Measurements from ENCODE around the gene PKIB. TPM values are rescaled to one million over a fixed set of nuclear protein-coding genes. Genes with fewer than 3 reads are reported as not detected.
A peak's percentile ranks its signal among the peaks of the same experiment; 100 is the strongest.

PKIB gene, protein sequence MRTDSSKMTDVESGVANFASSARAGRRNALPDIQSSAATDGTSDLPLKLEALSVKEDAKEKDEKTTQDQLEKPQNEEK
- 2.0 and 2.7 TPM in 2 replicates for total RNA-seq (2013; cell fraction: nucleolus; rRNA removed)
- total RNA-seq (2014; rRNA removed) (0.51 and 1.1 TPM in 2 replicates), total RNA-seq (2014; rRNA removed; fragmentation: Illumina TruSeq; extraction: Trizol) (0.88 and 0.94 TPM in 2 replicates), total RNA-seq (2021) (0.19 and 0.74 TPM in 2 replicates), polyA plus RNA-seq (2011; rRNA removed) (1.6 and 1.8 TPM in 2 replicates), polyA plus RNA-seq (2014; fragmentation: Illumina TruSeq; extraction: Trizol) (0.87 TPM in 1 of 2 replicates, not detected in the other), polyA plus RNA-seq (2014; fragmentation: Nextera tagmentation; extraction: Ambion mirVana) (1 to 10 TPM in 1 of 2 experiments, under 1 TPM in 1; 0.97 to 1.8 TPM), polyA plus RNA-seq (2014; rRNA removed) (0.20 and 0.49 TPM in 2 replicates), polyA plus RNA-seq (2016; fragmentation: Nextera tagmentation; extraction: Ambion mirVana) (under 1 TPM; 0.82 to 0.87 TPM), polyA minus RNA-seq (2011; rRNA and poly(A)+ RNA removed) (0.62 TPM in 1 of 2 replicates, not detected in the other), Bru-seq, nascent RNA (percentile 35 among the genes with signal in this experiment), BruChase-seq, experiment 1, labeled RNA remaining after a 6-hour chase (percentile 24 among the genes with signal in this experiment), BruChase-seq, experiment 2, labeled RNA remaining after a 2-hour chase (percentile 32 among the genes with signal in this experiment)
- 0.49 TPM for polyA plus RNA-seq (2011; ENCODE audit: low read depth)
- 0.42 and 0.49 TPM in 2 replicates for polyA plus RNA-seq (2011; cell fraction: cytosol; rRNA removed)
- polyA plus RNA-seq (2011; cell fraction: nucleus; rRNA removed) = 0.70 and 1.1 TPM in 2 replicates
- polyA plus RNA-seq (2012) = 1.00 and 1.3 TPM in 2 replicates
- polyA minus RNA-seq (2011; cell fraction: cytosol; rRNA and poly(A)+ RNA removed) = not detected in 2 replicates
- 1.2 and 2.2 TPM in 2 replicates for polyA minus RNA-seq (2011; cell fraction: nucleus; rRNA and poly(A)+ RNA removed)
- long read RNA-seq, experiment 1, partial matches to known transcripts = 0 of 2 reads
- long read RNA-seq, experiment 1, other reads (novel, unspliced or antisense) = 2 of 2 reads
- long read RNA-seq, experiment 2, partial matches to known transcripts = 0 of 6 reads
- long read RNA-seq, experiment 2, other reads (novel, unspliced or antisense) = 5 of 6 reads

GRCh38 chr6:122609881-122610689, at the start of gene PKIB:
Gene PKIB, plus strand, starts transcription at chr6:122610405. Its CDS starts 107,390 bp downstream, at chr6:122717795.
- Histone ChIP-seq H3K9ac (ENCODE audit: control insufficient read depth, insufficient read depth, low read length) (no peak within 1 kb of the TSS), H3K36me3 (ENCODE audit: control insufficient read depth in 2 of 2, insufficient read depth in 2 of 2, low read length in 1 of 2) (no peaks in the 10 kb centered on the region), H3K9me3 (replicated peaks; ENCODE audit: control insufficient read depth, insufficient read depth, low read length) (no peaks in the 10 kb centered on the region), H3K4me1 (ENCODE audit: control insufficient read depth, insufficient read depth, low read length) (peaks cover 5% of the 10 kb centered on the region), H3K27ac (ENCODE audit: control insufficient read depth, insufficient read depth) (no peak within 1 kb of the TSS), H3K79me2 (ENCODE audit: control insufficient read depth, insufficient read depth, low read length) (no peaks in the 10 kb centered on the region), H4K20me1 (ENCODE audit: control insufficient read depth, insufficient read depth) (no peaks in the 10 kb centered on the region), H3K4me3 (peak within 1 kb of the TSS; percentile 50), H3K4me2 (ENCODE audit: control insufficient read depth, insufficient read depth) (peak within 1 kb of the TSS; percentile 91), H3K27me3 (replicated peaks in 1 of 2; ENCODE audit: control insufficient read depth in 2 of 2, insufficient read depth in 2 of 2, low read length in 1 of 2) (peaks cover 8 to 17% of the 10 kb centered on the region in 2 experiments), H2AFZ (ENCODE audit: control insufficient read depth, low read depth, low read length) (peak within 1 kb of the TSS; percentile 37)
- BruUV-seq (replicated peaks) = no TSS peak
- 2% methylated on average over 63 of the region's 66 CpGs for WGBS (ENCODE audit: insufficient coverage, insufficient replicate concordance, low lambda C conversion rate, missing lambda C conversion rate)
- ChIA-PET POLR2A (interaction anchor here (0.7 to 0.9 kb wide), 4 partner anchors 99 to 119 kb away, joined by 3 read pairs; no protein-coding TSS in a partner anchor), RAD21 (ENCODE audit: unreplicated experiment) (interaction anchor here (0.7 to 4.2 kb wide), 16 partner anchors 10 to 229 kb away, joined by 3 to 53 read pairs (median 4); no protein-coding TSS in a partner anchor), SMC1A (ENCODE audit: uncharacterized antibody, unreplicated experiment) (interaction anchor here (0.7 to 5.9 kb wide), 8 partner anchors 9 to 139 kb away, joined by 3 to 61 read pairs (median 5); partner anchors contain the start of gene SERINC1), CTCF (interaction anchor here (0.7 to 2.9 kb wide), 13 partner anchors 9 to 229 kb away, joined by 3 to 46 read pairs (median 4); no protein-coding TSS in a partner anchor)
- no peak for FAIRE-seq
- in situ Hi-C loops (cut with MboI) = no loop called here
- DNase-seq (ENCODE audit: low read depth, low spot score) = no peak
- TF ChIP-seq, protein P1, sequence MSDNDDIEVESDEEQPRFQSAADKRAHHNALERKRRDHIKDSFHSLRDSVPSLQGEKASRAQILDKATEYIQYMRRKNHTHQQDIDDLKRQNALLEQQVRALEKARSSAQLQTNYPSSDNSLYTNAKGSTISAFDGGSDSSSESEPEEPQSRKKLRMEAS (IDR thresholded peaks at IDR 0.05; ENCODE audit: low read depth, low read length) = no peak
- TF ChIP-seq E2F4 (IDR thresholded peaks at IDR 0.05; ENCODE audit: low read depth, low read length) (no peak), BHLHE40 (IDR thresholded peaks at IDR 0.05; ENCODE audit: borderline replicate concordance in 1 of 2, low read depth in 2 of 2, low read length in 1 of 2) (peak; percentile 25 to 91; a peak in 3 of 4 replicates), IKZF2 (IDR thresholded peaks at IDR 0.05) (peak in 1 of 2 experiments; percentile 15; a peak in 1 of 4 replicates), IKZF1 (conservative IDR thresholded peaks at IDR 0.05) (peak; percentile 49), ESRRA (IDR thresholded peaks at IDR 0.05; ENCODE audit: low read length) (no peak), GATAD2B (conservative IDR thresholded peaks at IDR 0.05; ENCODE audit: low read depth) (peak; percentile 61; the same call in 1 of the 2 replicates)
- TF ChIP-seq, protein P2, sequence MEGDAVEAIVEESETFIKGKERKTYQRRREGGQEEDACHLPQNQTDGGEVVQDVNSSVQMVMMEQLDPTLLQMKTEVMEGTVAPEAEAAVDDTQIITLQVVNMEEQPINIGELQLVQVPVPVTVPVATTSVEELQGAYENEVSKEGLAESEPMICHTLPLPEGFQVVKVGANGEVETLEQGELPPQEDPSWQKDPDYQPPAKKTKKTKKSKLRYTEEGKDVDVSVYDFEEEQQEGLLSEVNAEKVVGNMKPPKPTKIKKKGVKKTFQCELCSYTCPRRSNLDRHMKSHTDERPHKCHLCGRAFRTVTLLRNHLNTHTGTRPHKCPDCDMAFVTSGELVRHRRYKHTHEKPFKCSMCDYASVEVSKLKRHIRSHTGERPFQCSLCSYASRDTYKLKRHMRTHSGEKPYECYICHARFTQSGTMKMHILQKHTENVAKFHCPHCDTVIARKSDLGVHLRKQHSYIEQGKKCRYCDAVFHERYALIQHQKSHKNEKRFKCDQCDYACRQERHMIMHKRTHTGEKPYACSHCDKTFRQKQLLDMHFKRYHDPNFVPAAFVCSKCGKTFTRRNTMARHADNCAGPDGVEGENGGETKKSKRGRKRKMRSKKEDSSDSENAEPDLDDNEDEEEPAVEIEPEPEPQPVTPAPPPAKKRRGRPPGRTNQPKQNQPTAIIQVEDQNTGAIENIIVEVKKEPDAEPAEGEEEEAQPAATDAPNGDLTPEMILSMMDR (IDR thresholded peaks at IDR 0.05 in 2 of 3, conservative IDR thresholded peaks at IDR 0.05 in 1 of 3; ENCODE audit: control insufficient read depth in 2 of 3, extremely low read depth in 1 of 3, insufficient read depth in 1 of 3, low read depth in 3 of 3, low read length in 3 of 3) = peak in 2 of 3 experiments; percentile 19 to 24; a peak in 2 of 6 replicates
- intact Hi-C loops (cut with micrococcal nuclease; ENCODE audit: unreplicated experiment) = loop anchor here (5.0 kb wide), 2 partner anchors 117 to 118 kb away; no protein-coding TSS in a partner anchor
- ATAC-seq = peak; percentile 98

All from GM12878 (cell line).